T-helper 17 cell (primary cell): ENCODE data around the gene ANKS4B. TPM values are rescaled to one million over a fixed set of nuclear protein-coding genes. Genes with fewer than 3 reads are reported as not detected.

Experiments
- ATAC-seq: fragments of 150-1000 bp; cut with Tn5 transposase; 2 replicates; pipeline ENCODE4 v1.10.0; 2021; ENCODE audit warnings: mild to moderate bottlenecking, moderate library complexity
- DNase-seq, 3 donors: peaks; one replicate each; pipeline versions ENCODE4 v3.0.0 to v3.0.0-alpha.2; 2020 to 2021
- H3K9me3 ChIP-seq: one replicate; pipeline ENCODE4 v1.7.0; 2013; ENCODE audit warnings: low read length, mild to moderate bottlenecking; ENCODE audit not compliant: control insufficient read depth, poor library complexity, severe bottlenecking
- H3K27ac Mint-ChIP-seq: one replicate; pipeline ENCODE4 v1.8.0; 2022; ENCODE audit warnings: mild to moderate bottlenecking, moderate library complexity, mixed read lengths
- H3K27me3 Mint-ChIP-seq: one replicate; pipeline ENCODE4 v1.8.0; 2022; ENCODE audit warnings: mixed read lengths
- H3K36me3 Mint-ChIP-seq: one replicate; pipeline ENCODE4 v1.8.0; 2022; ENCODE audit warnings: low read depth, mixed read lengths
- H3K4me1 Mint-ChIP-seq: one replicate; pipeline ENCODE4 v1.8.0; 2022; ENCODE audit warnings: mild to moderate bottlenecking, mixed read lengths
- H3K4me3 Mint-ChIP-seq: one replicate; pipeline ENCODE4 v1.8.0; 2022; ENCODE audit warnings: mild to moderate bottlenecking, moderate library complexity, mixed read lengths
- total RNA-seq, 4 donors: library from RNA in 2 of 4; stranded (reverse) in 2 of 4; gene quantifications; one replicate each; pipeline ENCODE4 v1.2.3 and lab custom pipeline; 2022 to 2026

The ANKS4B gene
- total RNA-seq, 2 donors from 2014 or later, result not detected

GRCh38 chr16:21199607-21200218, 33.8 kb upstream of the ANKS4B start:
- no peaks in the 10 kb centered on the region for H3K36me3 Mint-ChIP-seq
- no peak for ATAC-seq
- peaks cover 50% of the 10 kb centered on the region for H3K27me3 Mint-ChIP-seq
- peaks cover 2% of the 10 kb centered on the region for H3K9me3 ChIP-seq
- H3K4me3 Mint-ChIP-seq, result no peak overlapping the region
- no peak for DNase-seq
- H3K4me1 Mint-ChIP-seq, result no peaks in the 10 kb centered on the region
- no peak overlapping the region for H3K27ac Mint-ChIP-seq

GRCh38 chr16:21203155-21203797, 30.2 kb upstream of the ANKS4B start:
- no peaks in the 10 kb centered on the region for H3K4me1 Mint-ChIP-seq
- no peak overlapping the region for H3K27ac Mint-ChIP-seq
- H3K27me3 Mint-ChIP-seq, result peaks cover 48% of the 10 kb centered on the region
- DNase-seq (no peak), ATAC-seq (no peak)
- no peak overlapping the region for H3K4me3 Mint-ChIP-seq
- peaks cover 2% of the 10 kb centered on the region for H3K9me3 ChIP-seq
- no peaks in the 10 kb centered on the region for H3K36me3 Mint-ChIP-seq

- H3K4me1 Mint-ChIP-seq, result no peaks in the 10 kb centered on the region
- no peak overlapping the region for H3K27ac Mint-ChIP-seq
- H3K36me3 Mint-ChIP-seq, result peaks cover 3% of the 10 kb centered on the region
- no peak for ATAC-seq
- DNase-seq, result no peak
- no peak overlapping the region for H3K4me3 Mint-ChIP-seq
- peaks cover 57% of the 10 kb centered on the region for H3K27me3 Mint-ChIP-seq
- H3K9me3 ChIP-seq, result no peaks in the 10 kb centered on the region
These were observed 28.2 kb upstream of the ANKS4B start for GRCh38 chr16:21205303-21205702.

GRCh38 chr16:21206550-21206949, 26.9 kb upstream of the ANKS4B start:
- H3K4me3 Mint-ChIP-seq, result no peak overlapping the region
- H3K27ac Mint-ChIP-seq, result no peak overlapping the region
- no peak for ATAC-seq
- no peak for DNase-seq
- H3K27me3 Mint-ChIP-seq, result peaks cover 54% of the 10 kb centered on the region
- H3K36me3 Mint-ChIP-seq, result peaks cover 3% of the 10 kb centered on the region
- H3K4me1 Mint-ChIP-seq, result no peaks in the 10 kb centered on the region
- H3K9me3 ChIP-seq, result no peaks in the 10 kb centered on the region

- DNase-seq (no peak), ATAC-seq (no peak)
- H3K4me1 Mint-ChIP-seq, result no peaks in the 10 kb centered on the region
- H3K27me3 Mint-ChIP-seq, result peaks cover 57% of the 10 kb centered on the region
- H3K9me3 ChIP-seq, result no peaks in the 10 kb centered on the region
- peaks cover 3% of the 10 kb centered on the region for H3K36me3 Mint-ChIP-seq
- H3K27ac Mint-ChIP-seq, result no peak overlapping the region
- H3K4me3 Mint-ChIP-seq, result no peak overlapping the region
These were observed 24.9 kb upstream of the ANKS4B start for GRCh38 chr16:21208446-21209230.

GRCh38 chr16:21211486-21211885, 22.0 kb upstream of the ANKS4B start, which contains the start of gene ZP2:
TSS of gene ZP2 (minus strand) at chr16:21211574. CDS start at chr16:21211547, 27 bp downstream.
- Mint-ChIP-seq H3K27ac (no peak within 1 kb of the TSS), H3K4me3 (no peak within 1 kb of the TSS), H3K36me3 (peaks cover 3% of the 10 kb centered on the region), H3K27me3 (peaks cover 60% of the 10 kb centered on the region), H3K4me1 (no peaks in the 10 kb centered on the region)
- no peak for DNase-seq
- H3K9me3 ChIP-seq, result no peaks in the 10 kb centered on the region
- no peak for ATAC-seq

- Mint-ChIP-seq H3K27ac (no peak overlapping the region), H3K4me1 (no peaks in the 10 kb centered on the region), H3K4me3 (no peak overlapping the region), H3K36me3 (peaks cover 3% of the 10 kb centered on the region), H3K27me3 (peaks cover 56% of the 10 kb centered on the region)
- DNase-seq, result no peak
- H3K9me3 ChIP-seq, result no peaks in the 10 kb centered on the region
- ATAC-seq, result no peak
These were observed 19.4 kb upstream of the ANKS4B start for GRCh38 chr16:21214086-21214485.

GRCh38 chr16:21217121-21217520, 16.4 kb upstream of the ANKS4B start:
- Mint-ChIP-seq H3K4me1 (peaks cover 3% of the 10 kb centered on the region), H3K27me3 (peaks cover 51% of the 10 kb centered on the region), H3K27ac (no peak overlapping the region), H3K4me3 (no peak overlapping the region), H3K36me3 (peaks cover 4% of the 10 kb centered on the region)
- DNase-seq (no peak), ATAC-seq (no peak)
- no peaks in the 10 kb centered on the region for H3K9me3 ChIP-seq

- ATAC-seq (no peak), DNase-seq (no peak)
- Mint-ChIP-seq H3K27me3 (peaks cover 56% of the 10 kb centered on the region), H3K27ac (no peak overlapping the region), H3K4me3 (no peak overlapping the region), H3K36me3 (peaks cover 7% of the 10 kb centered on the region), H3K4me1 (peaks cover 6% of the 10 kb centered on the region)
- no peaks in the 10 kb centered on the region for H3K9me3 ChIP-seq
These were observed 15.3 kb upstream of the ANKS4B start for GRCh38 chr16:21218153-21218552.

GRCh38 chr16:21219551-21219950, 13.9 kb upstream of the ANKS4B start:
- no peaks in the 10 kb centered on the region for H3K9me3 ChIP-seq
- H3K36me3 Mint-ChIP-seq, result peaks cover 7% of the 10 kb centered on the region
- peaks cover 58% of the 10 kb centered on the region for H3K27me3 Mint-ChIP-seq
- H3K27ac Mint-ChIP-seq, result no peak overlapping the region
- ATAC-seq (no peak), DNase-seq (no peak)
- no peak overlapping the region for H3K4me3 Mint-ChIP-seq
- H3K4me1 Mint-ChIP-seq, result peaks cover 6% of the 10 kb centered on the region

- DNase-seq (no peak), ATAC-seq (no peak)
- Mint-ChIP-seq H3K27me3 (peaks cover 57% of the 10 kb centered on the region), H3K4me3 (no peak overlapping the region), H3K4me1 (peaks cover 9% of the 10 kb centered on the region), H3K36me3 (peaks cover 7% of the 10 kb centered on the region), H3K27ac (no peak overlapping the region)
- no peaks in the 10 kb centered on the region for H3K9me3 ChIP-seq
These were observed 10.8 kb upstream of the ANKS4B start for GRCh38 chr16:21222495-21223337.

GRCh38 chr16:21223787-21224186, 9.7 kb upstream of the ANKS4B start:
- ATAC-seq (no peak), DNase-seq (no peak)
- Mint-ChIP-seq H3K27ac (no peak overlapping the region), H3K36me3 (peaks cover 7% of the 10 kb centered on the region), H3K4me3 (no peak overlapping the region), H3K27me3 (peaks cover 62% of the 10 kb centered on the region), H3K4me1 (peaks cover 9% of the 10 kb centered on the region)
- H3K9me3 ChIP-seq, result no peaks in the 10 kb centered on the region

GRCh38 chr16:21224800-21225199, 8.7 kb upstream of the ANKS4B start:
- Mint-ChIP-seq H3K27me3 (peaks cover 72% of the 10 kb centered on the region), H3K4me3 (no peak overlapping the region)
- DNase-seq, result no peak

More at GRCh38 chr16:21224800-21225199, 8.7 kb upstream of the ANKS4B start:
- Mint-ChIP-seq H3K4me1 (peaks cover 9% of the 10 kb centered on the region), H3K36me3 (peaks cover 7% of the 10 kb centered on the region), H3K27ac (no peak overlapping the region)
- no peaks in the 10 kb centered on the region for H3K9me3 ChIP-seq
- ATAC-seq, result no peak
